ENCODE data around the gene ASCC1.

GRCh38 chr10:72069751-72070526, 146.1 kb downstream of the ASCC1 start:
- TF ChIP-seq MAX (IDR thresholded peaks at IDR 0.05) (0 out of 2 replicates have a peak, but pooled peaks have one; percentile 16), POLR2A (IDR thresholded peaks at IDR 0.05; ENCODE audit: insufficient read depth in 1 of 2, low read depth in 2 of 2, low read length in 2 of 2) (no peak), MLXIP (CRISPR knock-in tag; IDR thresholded peaks at IDR 0.05; ENCODE audit: borderline replicate concordance) (no peak), JUNB (CRISPR knock-in tag; IDR thresholded peaks at IDR 0.05; ENCODE audit: borderline replicate concordance) (no peak), SIN3A (IDR thresholded peaks at IDR 0.05; ENCODE audit: borderline replicate concordance, low read depth, low read length) (no peak), MXD4 (CRISPR knock-in tag; IDR thresholded peaks at IDR 0.05) (0 out of 2 replicates have a peak, but pooled peaks have one; percentile 36), CEBPB (IDR thresholded peaks at IDR 0.05; ENCODE audit: borderline replicate concordance, low read depth, low read length) (no peak), ZKSCAN1 (IDR thresholded peaks at IDR 0.05; ENCODE audit: low read length) (no peak), BRD4 (CRISPR knock-in tag; IDR thresholded peaks at IDR 0.05) (no peak)

All from HepG2 (cell line).